GM21528 (cell line): ENCODE measurements around the gene NFKBIB.
"Not testable (repeated sequence)": the region's sequence is repeated elsewhere in the genome, so short reads cannot be mapped to it uniquely, and the experiment has no call there.

Experiments
- ATAC-seq: cut with Tn5 transposase; IDR thresholded peaks from one replicate; pipeline ENCODE4 v1.9.1; 2021; ENCODE audit warnings: mild to moderate bottlenecking, moderate library complexity; ENCODE audit not compliant: unreplicated experiment, low FRiP score

NFKBIB gene, protein sequence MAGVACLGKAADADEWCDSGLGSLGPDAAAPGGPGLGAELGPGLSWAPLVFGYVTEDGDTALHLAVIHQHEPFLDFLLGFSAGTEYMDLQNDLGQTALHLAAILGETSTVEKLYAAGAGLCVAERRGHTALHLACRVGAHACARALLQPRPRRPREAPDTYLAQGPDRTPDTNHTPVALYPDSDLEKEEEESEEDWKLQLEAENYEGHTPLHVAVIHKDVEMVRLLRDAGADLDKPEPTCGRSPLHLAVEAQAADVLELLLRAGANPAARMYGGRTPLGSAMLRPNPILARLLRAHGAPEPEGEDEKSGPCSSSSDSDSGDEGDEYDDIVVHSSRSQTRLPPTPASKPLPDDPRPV

DNA sequence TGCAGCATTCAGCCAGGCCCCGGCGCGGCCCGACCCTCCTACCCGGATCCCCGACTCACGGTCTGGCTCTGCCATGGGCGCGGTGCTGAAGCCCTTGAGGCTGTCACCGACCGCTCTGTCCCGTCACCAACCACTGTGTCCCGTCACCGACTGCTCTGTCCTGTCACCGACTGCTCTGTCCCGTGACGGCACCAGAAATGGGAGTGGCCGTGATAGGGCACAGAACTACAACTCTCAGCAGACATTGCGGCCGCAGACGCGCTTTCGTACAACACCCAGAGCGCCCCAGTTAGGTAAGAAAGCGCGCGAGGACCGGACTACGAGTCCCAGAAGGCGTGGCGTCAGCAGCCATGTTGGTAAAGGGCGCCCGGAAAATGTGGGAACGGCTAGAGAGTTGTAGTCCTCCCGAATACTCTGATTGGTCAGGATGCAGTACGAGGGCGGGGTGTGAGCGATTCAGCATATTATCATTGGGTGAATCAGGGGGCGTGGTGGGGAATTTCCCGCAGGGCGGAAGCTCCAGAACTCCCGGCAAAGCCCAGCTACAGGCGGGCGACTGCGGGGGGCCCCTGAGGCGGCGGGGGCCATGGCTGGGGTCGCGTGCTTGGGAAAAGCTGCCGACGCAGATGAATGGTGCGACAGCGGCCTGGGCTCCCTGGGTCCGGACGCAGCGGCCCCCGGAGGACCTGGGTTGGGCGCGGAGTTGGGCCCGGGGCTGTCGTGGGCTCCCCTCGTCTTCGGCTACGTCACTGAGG lies at the start of gene NFKBIB, which contains the start of gene SIRT2:
Gene NFKBIB (plus strand): TSS at position 523 of the 755 bp plus-strand sequence. CDS start 64 bp downstream, at position 587.
Gene SIRT2 (minus strand): TSS at position 172 of the 755 bp plus-strand sequence. CDS start 97 bp downstream, at position 75.
- peak; percentile 89 for ATAC-seq

DNA sequence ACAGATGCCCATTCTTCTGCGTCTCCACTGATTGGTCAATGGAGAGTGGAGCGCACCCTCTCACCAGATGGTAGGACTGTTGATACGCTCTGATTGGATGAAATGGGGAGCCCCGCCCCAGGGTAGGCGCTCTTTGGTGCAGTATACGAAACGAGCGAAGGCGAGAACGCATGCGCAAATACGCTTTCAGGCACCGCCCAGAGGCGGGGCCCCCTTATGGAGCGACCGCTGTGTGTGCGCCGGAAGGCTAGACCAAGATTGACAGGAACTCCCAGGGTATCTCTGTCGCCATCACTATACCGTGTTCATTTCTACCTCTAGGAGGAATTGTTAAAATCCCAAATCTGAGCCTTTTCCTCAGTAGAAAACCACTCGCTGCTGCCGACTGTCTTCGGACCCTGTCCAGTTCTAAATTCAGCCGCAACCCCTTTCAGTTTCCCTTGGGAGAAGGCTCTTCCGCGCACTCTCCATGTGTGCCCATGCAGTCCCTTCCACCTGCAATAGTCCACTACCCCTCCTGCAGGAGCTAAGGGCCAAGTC lies 49.3 kb upstream of the NFKBIB start:
- peak; percentile 66 for ATAC-seq

DNA sequence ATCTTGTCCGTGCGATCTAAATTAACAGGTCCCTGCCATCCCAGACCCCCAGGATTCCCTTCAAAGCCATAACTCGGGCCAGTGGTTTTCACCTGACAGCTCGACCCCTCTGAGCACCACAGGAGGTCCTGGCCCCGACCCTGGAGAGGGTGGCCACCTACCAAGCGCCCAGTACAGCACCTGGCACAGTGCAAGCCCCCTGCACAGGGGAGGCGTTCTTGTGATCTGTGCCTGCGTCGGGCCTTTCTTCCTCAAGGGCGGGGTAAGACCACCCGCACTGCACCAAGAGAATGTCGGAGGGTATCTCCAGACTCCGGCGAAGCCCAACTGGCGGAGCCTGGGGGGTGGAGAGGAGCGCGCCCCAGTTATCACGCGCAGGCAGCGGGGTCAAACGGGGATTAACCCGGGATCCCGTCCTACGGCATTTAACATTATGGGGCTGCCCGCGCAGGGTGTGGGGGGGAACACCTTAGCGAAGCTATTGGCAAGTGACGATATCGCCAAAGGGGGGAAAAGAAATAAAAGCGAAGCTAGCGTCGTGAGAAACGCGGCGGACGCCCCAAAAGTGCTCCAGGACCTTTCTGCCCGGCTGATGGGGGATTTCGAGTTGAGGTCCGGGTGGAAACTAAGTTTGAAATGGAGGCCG lies 48.7 kb upstream of the NFKBIB start:
- no peak for ATAC-seq

DNA sequence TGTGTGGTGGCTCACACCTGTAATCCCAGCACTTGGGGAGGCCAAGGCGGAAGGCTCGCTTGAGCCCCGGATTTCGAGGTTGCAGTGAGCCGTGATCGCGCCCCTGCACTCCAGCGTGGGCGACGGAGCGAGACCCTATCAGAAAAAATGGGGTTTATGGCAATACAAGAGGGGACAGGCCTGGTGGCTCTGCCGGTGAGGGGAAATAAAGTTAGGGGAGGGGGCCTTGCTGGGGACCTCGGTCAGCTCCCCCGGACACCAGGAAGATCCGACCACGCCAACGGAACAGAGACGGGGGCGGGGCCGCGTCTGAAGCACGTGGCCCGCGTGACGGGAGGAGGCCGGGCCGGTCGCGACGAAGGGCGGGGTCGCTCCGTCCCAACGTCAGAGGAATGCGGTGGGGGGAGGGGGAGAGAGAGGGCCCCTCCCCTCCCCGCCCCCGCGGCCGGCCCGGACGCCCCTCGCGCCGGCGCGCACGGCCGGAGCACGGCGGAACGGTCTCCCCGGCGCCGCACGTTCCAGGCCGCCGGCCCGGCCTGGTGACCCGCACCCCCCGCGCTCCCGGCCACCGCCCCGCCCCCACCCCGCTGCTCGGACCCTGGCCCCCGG lies 48.0 kb upstream of the NFKBIB start:
- peak; percentile 15 for ATAC-seq

DNA sequence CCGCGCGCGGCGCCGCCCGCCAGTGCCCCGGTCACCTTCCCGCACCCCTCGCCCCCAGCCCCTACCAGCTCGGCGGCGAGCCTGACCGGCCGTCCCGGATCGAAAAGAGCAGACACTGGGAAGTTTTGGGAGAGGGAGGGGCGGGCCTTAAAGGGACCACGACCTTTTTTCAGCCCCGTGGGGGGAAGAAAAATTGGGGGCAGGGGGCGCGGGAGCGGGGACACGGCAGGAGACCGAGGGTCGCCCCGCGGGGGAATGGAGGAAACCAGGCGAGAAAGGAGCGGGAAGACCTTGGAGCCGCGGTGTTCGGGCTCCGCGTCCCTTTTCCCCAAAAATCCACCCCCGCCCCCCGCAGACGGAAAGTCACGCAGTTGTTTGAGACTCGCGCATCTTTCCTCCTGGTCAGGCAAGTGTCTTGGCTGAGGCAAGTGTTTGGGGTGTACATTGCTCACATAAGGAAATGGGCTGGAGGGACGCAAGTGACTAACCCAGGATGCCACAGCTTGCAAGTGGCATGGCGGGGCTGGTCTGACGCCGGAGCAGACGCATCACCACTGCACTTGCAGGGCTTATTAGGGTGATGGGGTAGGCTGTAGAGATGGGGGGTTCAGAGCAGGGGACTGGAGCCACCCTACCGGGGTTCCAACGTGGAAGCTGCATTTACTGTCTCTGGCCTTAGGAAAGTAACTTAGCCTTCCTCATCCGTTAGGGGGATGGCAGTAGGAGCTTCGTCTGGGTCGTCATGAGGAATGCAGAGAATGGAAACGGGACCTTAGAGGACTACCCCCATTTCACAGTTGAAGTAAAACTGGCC lies 47.3 kb upstream of the NFKBIB start:
- ATAC-seq: no peak

DNA sequence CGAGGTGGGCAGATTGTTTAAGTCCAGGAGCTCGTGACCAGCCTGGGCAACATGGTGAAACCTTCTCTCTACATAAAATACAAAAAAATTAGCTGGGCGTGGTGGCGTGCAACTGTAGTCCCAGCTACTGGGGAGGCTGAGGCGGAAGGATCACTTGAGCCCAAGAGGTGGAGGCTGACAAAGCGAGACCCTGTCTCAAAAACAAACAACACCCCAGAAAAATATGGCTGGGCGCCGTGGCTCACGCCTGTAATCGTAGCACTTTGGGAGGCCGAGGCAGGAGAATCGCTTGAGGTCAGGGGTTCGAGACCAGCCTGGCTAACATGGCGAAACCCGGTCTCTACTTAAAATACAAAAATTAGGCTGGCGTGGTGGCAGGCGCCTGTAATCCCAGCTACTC lies 46.6 kb upstream of the NFKBIB start:
- no peak for ATAC-seq

DNA sequence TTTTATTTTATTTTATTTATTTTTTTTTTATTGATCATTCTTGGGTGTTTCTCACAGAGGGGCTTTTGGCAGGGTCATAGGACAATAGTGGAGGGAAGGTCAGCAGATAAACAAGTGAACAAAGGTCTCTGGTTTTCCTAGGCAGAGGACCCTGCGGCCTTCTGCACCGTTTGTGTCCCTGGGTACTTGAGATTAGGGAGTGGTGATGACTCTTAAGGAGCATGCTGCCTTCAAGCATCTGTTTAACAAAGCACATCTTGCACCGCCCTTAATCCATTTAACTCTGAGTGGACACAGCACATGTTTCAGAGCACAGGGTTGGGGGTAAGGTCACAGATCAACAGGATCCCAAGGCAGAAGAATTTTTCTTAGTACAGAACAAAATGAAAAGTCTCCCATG lies 44.8 kb upstream of the NFKBIB start:
- ATAC-seq: not testable (repeated sequence)

DNA sequence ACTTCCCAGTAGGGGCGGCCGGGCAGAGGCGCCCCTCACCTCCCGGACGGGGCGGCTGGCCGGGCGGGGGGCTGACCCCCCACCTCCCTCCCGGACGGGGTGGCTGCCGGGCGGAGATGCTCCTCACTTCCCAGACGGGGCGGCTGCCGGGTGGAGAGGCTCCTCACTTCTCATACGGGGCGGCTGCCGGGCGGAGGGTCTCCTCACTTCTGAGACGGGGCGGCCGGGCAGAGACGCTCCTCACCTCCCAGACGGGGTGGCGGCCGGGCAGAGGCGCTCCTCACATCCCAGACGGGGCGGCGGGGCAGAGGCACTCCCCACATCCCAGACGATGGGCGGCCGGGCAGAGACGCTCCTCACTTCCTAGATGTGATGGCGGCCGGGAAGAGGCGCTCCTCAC lies 44.0 kb upstream of the NFKBIB start:
- not testable (repeated sequence) for ATAC-seq

DNA sequence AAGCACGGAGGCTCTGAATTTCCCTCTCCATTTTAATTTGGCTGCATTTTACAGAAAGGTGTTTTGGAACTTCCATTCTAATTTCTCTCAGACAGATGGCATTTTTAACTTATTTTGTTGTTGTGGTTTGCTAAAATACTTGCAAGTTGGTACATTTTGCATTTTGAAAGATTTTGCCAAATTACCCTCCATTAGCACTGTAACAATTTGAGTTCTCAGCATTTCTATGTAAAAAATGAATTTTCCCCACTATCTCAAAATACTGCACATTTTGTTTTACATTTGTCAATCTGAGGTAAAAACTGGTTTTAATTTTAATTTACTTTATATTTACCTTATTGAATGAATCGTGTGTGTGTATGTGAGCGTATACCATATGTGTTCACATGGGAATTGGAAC lies 43.0 kb upstream of the NFKBIB start:
- no peak for ATAC-seq

DNA sequence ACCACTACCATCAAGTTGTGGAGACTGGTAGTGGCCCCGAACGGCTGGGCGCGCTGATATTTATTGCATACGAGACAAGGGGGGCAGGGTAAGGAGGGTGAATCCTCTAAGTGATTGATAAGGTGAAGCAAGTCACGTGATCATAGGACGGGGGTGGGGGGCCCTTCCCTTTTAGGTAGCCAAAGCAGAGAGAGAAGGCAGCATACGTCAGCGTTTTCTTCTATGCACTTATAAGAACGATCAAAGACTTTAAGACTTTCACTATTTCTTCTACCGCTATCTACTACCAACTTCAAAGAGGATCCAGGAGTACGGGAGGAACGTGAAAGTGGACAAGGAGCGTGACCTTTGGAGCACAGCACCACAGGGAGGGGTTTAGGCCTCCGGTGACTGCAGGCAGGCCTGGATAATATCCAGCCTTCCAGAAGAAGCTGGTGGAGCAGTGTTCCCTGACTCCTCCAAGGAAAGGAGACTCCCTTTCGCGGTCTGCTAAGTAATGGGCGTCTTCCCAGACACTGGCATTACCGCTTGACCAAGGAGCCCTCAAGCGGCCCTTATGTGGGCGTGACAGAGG lies 40.1 kb upstream of the NFKBIB start:
- ATAC-seq: not testable (repeated sequence)

DNA sequence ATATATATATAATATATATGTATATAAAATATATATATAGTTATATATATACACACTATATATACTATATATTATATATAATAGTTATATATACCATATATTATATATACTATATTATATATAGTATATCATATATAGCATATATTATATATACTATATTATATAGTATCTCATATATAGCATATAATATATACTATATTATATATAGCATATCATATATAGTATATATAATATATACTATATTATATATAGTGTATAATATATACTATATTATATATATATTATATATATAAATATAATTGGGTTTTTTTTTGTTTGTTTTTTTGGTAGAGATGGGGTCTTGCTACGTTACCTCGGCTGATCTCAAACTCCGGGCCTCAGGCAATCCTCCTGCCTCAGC lies 38.4 kb upstream of the NFKBIB start:
- ATAC-seq: no peak

DNA sequence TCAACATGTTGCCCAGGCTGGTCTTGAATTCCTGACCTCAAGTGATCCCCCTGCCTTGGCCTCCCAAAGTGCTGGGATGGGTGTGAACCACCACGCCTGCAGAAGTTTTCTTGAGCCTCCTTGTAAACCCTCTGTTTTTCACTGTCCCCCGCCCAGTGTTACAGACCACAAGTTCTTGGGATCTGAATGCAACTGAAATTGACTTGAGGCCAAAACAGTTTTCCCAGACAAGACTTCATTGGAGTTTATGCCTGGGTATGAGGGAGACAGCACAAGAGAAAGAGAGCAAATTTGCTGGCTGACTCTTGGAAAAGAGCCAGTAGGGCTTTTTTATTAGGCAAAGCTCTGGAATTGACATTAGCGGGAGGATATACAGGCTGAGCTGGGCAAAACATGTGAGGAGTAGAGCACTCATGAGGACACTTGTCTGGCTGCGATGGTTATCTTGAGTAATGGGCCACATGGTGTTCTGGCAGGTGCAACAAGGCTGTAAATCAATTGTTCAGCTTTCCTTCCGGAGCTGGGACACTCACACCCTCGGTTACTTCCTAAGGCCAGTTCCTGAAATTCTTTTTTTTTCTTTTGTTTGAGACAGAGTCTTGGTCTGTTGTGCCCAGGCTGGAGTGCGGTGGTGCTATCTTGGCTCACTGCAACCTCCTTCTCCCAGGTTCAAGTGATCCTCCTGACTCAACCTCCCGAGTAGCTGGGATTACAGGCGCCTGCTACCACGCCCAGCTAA lies 37.3 kb upstream of the NFKBIB start:
- ATAC-seq: no peak

DNA sequence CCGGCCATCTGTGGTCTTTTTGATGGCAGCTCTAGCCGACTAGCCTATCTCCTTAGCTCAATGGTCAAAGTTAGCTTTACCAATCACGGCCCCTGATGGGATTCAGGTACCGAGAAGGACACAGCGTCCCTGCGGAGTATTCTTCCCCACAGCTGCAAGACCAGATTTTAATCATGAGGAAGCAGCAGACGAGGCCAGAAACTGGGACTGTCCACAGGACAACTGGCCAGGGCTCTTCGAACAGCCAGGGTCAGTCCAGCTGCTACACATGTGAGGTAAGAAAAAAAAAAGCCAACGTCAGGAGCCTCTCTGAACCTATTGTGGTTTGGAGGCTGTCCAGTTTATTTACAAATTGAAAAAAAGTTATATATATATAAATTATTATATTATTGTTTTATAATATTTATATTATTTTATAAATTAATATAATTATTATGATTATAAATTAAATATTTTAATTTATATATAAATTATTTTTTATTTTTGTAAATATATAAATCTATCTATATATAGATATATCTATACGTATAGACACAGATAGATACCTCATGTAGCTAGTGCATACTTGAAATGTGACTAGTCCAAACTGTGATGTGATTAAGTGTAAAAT lies 32.5 kb upstream of the NFKBIB start:
- ATAC-seq: no peak

DNA sequence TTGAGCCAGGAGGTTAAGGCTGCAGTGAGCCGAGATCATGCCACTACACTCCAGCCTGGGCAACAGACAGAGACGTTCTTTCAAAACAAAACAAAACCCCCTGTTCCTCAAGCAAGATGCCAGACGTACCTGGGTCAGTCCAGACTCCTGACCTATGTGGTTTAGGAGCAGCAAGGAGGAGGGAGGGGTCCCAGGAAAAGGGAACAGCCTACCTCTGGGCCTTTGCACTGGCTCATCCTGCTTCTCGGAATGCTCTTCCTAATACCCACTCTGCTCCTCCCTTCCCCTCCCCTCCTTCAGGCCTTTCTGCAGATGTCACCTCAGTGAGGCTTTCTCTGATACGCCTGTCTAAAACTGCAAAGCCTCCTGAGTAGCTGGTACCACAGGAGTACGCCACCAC lies 31.2 kb upstream of the NFKBIB start:
- no peak for ATAC-seq

DNA sequence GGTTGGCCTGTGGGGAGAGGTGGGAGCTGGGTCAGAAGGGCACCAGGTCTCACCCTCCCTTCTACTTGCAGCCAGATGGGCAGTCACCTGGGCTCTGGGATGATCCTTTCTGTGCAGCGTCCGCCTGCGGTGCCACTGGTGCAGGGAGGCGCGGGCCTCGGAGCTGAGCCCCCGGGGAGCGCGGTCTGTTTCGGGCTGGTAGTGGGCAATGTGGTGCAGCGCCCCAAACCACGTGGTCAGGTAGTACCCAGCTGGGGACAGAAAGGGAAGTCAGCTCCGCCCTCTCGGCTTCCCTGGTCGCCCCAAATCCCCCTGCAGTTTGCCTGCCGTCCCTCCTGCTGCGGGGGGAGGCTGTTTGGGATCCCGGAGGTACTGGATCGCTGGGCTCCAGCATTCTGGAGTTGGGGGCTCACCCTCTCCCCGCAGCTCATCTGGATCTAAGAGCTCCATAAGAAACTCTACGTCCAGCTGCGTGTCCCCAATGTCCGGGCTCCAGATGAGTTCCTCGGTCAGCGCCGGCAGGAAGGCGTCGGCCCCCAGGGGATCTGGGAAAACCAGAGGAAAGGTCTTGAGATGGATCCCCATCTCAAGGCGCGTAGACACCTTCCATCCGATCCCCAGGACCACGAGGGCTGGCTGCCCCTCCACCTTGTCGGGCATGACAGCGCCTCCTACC lies 30.5 kb upstream of the NFKBIB start:
- ATAC-seq: no peak

DNA sequence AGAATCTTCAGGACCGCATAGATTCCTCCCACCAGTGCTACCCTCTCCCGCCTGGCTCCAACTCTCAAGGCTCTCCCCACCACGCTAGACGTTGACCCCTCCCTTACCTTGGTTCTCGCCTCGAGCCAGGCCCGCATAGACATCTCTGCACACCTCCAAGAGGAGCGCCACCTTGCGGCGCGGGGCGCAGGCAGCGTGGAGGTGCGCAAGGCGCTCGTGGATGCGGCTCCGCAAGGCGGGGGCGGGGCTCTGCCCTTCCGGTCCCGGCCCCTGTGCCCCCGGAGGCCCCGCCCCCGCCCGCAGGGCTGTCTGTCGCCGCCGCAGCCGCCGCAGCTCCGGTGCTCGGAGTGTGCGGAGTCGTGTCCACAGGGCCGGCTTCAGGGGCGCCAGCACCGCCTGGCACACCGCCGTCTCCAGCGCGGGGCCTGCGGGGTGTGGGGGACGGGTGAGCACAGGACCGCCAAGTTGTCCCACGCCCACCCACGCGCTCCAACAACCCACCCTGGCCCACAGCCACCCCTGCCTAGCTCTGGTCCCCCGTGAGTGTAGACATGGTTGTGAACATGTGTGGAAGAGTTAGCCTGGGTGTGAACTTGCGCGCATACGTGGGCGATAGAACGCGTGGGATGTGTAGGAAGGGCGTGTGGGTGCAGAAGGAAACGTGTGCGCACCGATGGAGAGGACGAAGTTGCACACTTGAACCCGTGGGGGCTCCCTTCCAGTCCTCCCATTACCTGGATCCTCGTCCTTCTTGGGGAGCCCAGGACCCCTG lies 29.7 kb upstream of the NFKBIB start:
- ATAC-seq: peak; percentile 58

DNA sequence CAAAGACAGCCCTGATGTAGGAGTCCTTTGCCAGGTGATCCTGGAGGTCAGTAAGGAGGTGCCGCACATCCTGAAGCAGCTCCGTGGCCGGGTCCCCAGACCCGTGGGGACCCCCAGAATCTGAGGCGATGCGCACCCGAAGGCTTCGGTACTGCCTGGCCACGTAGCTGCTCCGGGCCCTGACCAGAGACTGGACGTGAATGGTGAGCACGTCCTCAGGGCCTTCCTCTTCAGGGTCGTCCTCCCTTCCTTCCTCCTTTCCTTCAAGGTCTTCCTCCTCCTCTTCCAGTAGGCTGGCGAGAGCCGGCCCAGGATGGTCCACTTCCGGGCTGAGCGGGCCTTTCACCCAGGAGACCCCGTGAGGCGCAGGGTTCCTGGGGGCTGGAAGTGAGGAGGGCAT lies 29.2 kb upstream of the NFKBIB start:
- ATAC-seq: no peak
